T-helper 1 cell treated with Interleukin-12 subunit alpha and Interleukin-12 subunit beta and Interleukin-4 antibody, amounts not matched to agents 30 ng/mL and 1 ng/mL, for 36 hours (primary cell): ENCODE data around the gene DENND1B. TPM values are rescaled to one million over a fixed set of nuclear protein-coding genes. Genes with fewer than 3 reads are reported as not detected.

Experiments used
- intact Hi-C: fragments of 100-400 bp; cut with micrococcal nuclease; formaldehyde crosslinking; loops from one replicate; pipeline ENCODE4 v1.15.1; 2024
- total RNA-seq: library from RNA; stranded (reverse); gene quantifications from 2 replicates; pipeline ENCODE4 v1.2.3, GENCODE V29; 2022

The DENND1B gene
- total RNA-seq, 1 donor from 2014 or later = 27.8 TPM

DNA sequence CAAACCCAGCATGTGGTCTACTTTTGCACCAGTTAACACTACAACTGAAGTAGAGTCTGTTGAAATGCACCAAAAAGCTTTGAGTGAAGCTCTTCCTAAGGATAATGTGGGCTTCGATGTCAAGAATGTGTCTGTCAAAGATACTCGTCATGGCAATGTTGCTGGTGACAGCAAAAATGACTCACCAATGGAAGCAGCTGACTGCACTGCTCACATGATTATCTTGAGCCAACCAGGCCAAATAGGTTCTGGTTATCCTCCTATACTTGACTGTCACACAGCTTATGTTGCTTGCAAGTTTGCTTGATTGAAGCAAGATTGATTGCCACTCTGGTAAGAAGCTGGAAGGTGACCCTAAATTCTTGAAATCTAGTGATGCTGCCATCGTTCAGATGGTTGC, 85.2 kb downstream of the DENND1B start:
- intact Hi-C loops = loop anchor here (10.0 kb wide), 1 partner anchor 175 kb away; no protein-coding TSS in a partner anchor

DNA sequence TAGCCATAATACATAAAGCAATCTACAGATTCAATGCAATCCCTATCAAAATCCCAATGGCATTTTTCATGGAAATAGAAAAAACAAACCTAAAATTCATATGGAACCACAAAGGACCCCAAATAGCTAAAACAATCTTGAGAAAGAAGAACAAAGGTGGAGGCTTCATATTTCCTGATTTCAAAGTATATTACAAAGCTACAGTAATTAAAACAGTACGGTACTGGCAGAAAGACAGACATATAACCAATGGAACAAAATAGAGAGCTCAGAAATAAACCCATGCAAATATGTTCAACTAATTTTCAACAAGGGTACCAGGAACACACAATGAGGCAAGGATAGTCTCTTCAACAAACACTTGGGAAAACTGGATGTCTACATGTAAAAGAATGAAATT, 87.0 kb downstream of the DENND1B start:
- intact Hi-C loops = no loop called here

DNA sequence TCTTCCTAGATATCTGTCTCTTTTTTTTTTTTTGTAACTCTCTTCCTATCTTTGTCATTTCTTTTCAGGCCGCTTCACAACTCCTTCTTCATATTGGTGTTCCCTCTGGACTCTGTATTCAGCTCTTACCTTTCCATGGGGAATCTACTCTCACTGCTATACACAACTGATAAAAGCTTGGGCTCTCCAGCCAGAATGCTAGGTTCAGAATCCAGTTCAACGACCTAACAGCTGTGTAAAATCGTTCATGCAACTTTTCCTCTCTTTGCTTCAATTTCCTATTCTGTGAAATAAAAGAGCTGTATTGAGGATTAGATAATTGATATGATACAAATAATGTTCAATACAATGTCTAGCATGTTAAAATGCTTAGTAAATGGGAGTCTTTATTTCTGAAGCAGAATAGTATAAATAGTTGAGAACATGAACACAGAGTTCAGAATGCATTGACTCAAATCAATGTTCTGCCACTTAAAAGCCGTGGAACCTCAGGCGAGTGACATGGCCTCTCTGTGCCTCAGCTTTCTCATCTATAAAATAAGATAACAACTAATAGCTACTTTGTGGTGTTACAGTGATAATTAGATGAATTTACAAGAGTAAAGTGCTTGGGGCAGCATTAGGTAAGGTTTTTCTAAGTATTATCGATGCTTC, 88.5 kb downstream of the DENND1B start:
- intact Hi-C loops = no loop called here

DNA sequence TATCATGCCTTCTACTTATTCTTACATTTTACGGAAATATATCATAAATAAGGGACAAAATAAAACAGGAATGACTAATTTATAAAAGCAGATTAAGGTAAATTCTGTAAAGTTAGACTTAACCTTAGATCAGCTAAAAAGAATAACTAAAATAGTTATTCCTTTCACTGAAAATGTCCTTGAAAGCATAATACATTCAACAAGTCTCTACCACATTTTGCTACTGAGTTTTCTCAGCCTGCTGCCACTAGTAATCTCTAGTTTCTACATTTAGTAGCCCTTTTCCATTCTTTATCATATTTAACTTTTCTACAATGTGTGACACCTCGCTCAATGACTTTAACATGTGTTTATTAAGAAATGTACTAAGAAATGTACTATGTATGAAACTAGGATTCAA, 89.0 kb downstream of the DENND1B start:
- intact Hi-C loops = no loop called here

DNA sequence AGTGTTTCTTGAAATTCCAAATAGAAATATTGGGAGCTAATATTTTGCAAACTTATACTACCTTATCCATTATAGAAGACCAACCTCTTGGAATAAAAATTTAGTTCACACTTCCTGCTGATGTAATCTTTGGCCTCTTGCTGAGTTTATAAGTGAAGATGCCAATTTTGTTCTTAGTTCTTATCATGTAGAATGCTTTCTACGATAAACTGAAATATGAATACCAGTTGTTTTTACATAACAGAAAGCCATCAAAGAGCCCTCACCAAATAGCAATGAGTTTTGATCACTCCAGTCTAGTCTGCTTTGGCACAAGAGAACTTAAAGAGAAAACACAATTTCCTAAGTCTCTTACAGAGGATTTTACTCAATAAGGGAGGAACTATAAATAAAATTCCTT, 89.5 kb downstream of the DENND1B start:
- intact Hi-C loops = no loop called here

DNA sequence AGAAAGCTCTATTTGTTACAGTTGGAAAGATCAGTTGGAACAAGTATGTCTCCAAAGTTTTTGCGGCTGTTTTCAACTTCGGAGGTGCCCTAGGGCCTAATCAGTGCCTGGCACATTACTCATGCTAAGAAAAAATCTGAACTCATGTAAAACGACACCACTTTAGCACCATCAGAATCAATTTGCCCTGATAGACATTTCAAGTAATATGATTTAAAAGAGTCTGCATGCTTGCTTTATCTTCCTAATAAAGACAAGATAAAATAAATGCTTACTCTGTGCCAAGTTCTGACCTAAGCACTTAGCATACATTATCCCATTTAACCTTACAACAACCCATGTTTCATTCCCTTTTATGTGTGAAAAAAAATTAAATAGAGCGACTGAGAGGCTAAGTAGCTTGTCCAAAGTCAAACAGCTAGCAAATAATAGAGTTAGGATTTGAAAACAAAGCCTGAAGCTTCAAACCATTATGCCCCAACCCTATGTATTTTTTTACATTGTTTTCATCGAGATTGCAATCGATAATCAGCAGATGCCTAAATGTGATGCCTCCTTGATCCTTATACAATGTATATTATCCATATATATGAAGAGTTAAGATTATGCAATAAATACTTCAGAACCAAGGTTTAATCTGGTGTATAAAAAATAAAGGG, 91.3 kb downstream of the DENND1B start:
- intact Hi-C loops = no loop called here

DNA sequence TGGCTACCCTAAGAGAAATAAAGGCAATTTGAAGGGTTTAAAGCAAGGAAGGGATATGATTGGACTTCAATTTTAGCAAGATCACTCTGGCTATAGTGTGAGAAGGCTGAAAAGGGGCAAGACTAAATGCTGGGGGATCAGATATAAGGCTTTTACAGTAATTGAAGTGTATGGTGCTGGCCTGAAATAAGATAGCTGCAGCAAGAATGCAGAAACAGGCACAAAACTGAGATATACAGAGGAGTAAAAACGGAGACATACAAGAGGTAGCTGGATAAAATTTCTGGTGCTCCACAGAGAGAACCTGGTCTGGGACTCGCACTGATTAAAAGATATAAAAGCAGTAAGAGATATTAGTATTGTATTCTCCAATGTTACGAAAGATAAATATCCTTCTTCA, 92.0 kb downstream of the DENND1B start:
- intact Hi-C loops = no loop called here

DNA sequence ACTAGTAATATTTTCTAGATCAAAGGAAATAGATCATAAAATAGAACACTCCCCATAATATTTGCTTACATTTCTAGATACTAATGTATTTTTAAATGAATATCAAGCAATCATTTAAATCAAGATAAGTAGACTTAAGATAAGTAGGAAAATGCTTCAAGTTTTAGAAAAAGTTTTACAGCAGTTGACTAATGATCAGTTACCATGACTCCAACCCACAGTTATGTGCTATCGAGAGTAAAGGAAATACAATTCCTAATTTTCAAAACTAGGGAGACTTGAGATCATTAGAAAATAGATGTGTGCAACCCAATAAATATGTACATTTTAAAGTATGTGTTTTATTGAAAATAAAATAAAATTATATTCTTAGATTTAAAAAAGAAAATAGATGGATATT, 95.0 kb downstream of the DENND1B start:
- intact Hi-C loops = no loop called here

DNA sequence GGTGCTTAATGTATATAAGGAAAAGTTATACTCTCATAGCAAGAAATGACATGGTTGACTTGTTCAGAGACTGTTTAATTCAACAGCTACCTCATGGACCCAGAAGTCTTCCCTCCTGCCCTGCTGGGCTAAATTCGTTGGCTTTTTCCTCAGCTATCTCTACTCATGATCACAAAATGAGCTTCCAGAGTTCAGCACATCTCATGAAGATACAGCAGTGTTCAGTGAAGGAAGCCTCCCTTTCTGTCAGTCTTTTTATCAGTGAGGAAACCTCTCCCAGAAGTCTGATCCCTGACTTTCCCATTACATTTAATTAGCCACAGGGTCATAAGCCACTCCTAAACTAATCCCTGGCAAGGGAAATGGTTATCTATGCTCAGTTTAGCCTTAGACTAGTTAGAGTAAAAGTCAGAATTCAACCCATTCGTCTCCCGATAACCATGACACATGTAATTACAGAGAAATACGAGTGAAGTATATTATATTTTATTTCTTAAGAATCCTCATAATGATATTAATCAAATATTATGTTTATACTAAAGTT, 97.5 kb downstream of the DENND1B start:
- intact Hi-C loops = no loop called here

DNA sequence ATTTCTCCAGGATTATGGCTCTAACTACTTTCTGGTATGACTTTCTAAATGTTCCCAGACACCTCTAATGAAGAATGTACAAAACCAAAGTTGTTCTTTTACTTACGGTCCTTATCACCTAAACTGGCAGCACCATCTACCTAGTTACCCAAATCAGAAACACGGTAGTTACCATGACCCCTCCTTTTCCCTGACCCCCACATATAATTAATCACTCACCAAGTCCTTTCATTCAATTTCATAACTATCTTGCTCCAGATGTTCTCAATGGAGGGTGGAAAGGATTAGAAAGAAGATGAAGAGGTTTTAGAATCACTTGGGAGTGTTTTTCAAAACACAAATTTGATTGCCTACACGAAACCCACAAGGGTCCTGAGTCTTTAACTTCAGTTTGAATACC, 98.0 kb downstream of the DENND1B start:
- intact Hi-C loops = no loop called here

DNA sequence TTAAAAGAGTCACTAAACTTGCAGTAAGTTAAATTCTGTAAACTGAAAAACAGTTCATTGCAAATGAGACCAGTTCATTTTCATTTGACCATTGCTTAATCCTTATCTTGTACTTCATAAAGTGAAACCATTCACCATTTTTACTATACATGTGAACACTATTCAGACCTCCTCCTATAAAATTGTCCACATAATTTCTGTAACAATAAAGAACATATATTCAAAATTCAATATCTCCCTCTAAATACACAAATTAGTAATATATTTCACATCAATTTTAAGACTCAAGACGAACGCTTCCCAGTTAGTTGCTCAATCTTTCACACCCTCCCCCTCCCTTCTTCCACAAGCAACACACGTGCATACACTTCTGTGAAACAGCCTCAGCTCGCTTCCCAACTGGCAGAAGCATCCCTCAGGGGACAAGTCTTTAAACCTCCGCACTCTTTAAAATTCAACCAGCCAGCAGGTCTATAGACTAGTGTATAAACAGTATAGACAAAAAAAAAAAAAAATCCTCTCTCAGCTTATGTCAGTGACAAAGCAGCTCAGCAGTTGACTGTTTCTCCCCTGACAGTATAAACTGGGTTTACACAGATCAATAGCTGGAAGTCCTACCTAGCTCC, 99.6 kb downstream of the DENND1B start:
- intact Hi-C loops = no loop called here

DNA sequence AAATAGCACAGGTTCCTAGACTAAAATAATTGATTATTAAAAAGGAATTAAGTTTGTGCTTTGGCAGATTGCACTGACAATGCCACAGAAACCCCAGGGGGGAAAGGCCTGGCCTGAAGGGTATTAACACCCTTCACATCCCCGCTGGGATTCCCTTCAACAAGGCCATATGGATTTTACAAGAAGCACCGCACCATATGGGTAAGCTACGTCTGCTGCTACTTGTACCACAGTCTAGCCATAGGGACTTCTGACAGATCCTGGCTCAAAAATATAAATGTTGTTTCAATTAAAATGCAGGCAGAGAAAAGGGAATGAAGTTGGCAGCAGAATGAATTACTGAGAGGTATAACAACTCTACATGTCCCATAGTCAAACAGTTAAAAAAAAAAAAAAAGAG, 101.0 kb downstream of the DENND1B start:
- intact Hi-C loops = no loop called here

DNA sequence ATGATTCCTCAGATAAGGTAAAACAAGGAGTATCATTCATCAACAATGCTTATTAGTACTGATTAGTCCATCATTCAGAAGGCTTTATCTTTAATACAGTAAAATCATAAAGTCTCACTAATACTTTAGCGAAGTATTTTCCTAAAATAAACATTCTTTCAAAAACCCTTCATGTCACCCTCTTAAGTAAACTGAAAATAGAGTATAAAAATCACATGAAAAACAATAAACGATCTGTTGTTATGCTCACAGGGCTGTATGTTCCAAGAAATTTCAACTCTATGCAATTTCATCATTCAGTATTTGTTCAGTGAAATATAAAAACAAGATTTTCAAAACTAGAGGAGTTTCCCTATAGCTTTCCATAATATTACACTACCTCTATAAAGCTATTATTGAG, 102.0 kb downstream of the DENND1B start:
- intact Hi-C loops = no loop called here

DNA sequence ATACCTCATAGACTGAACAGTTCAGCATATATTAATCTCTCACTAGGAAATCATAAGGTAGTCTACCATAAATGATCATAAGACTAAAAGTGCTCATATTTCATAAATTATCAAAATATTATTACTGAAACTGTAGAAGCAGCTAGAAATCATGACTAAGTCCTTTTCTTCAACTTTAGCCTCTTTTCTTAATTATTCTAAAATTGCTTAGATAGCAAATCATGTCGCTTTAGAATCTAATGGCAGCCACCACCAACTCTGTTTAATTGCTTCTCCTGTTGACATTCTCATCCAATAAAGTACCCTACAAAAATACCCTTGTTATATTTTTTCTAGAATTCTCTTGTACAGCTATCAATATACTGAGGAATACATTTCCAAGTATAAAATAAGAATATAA, 102.9 kb downstream of the DENND1B start:
- intact Hi-C loops = no loop called here

DNA sequence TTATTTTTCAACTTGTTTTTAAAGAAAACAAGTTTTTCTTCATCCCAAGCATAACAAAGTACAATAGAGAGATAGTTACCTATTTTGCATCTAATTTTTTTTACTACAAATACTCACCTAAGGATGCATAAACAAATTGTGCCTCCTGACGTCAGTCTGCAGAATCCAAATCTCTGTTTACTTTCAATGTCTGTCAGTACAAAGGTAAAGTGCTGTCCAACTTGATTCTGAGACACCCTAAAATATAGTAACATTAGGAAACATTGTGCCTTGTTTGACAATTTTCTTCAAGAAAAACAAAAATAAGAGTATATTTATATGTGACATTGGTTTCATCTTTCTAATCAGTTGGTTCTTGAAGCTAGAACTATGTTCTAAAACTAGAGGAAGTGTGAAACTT, 103.4 kb downstream of the DENND1B start:
- intact Hi-C loops = no loop called here

DNA sequence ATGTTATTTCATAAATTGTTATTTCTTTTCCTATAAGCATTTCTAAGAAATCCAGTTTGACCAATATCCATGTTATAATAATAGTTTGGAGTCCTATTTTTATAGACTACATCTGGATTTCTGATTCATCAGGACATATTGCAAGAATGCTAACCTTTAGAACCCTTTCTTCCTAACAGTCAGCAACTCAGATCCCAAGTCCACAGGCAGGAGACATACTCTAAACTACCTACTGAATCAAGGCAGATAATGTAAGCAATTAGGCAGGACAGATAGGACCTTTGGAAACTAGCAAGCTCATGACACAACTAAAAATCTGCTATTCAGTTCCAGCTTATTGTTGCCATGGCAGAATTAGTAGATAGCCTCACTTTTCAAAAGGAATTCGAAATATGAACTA, 104.1 kb downstream of the DENND1B start:
- intact Hi-C loops = no loop called here

DNA sequence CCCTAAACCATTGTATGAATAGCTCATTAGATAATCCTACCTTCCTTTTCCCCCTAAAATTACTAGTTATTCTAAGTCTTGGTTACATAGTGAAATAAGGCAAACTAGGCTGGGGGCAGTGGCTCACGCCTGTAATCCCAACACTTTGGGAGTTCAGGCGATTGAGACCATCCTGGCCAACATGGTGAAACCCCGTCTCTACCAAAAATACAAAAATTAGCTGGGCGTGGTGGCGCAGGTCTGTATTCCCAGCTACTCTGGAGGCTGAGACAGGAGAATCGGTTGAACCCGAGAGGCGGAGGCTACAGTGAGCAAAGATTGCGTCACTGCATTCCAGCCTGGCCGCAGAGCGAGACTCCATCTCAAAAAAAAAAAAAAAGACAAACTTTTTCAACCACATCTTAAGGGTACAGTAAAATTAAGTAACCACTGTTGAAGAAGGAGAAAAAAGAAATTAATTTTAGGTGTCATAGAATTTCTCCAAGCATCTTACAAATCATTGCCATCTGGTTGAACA, 108.5 kb downstream of the DENND1B start:
- intact Hi-C loops = no loop called here

DNA sequence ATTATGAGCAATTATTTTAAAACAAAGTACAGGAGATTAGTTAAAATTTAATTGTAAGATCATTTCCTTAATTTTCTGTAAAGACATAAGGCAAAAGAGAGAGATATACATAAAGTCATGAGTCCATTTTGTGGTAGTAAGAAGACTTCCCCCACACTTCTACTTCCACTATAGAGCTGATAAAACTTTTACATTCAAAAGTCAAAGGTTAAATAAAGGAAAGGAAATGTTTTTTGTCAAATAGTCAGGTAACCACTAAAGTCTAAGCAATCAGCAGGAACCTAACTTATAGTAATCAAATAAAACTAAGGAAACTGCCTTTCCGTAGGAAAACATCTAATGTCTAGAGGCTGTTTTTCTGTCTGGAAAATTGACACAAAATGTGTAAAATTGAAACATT, 110.9 kb downstream of the DENND1B start:
- intact Hi-C loops = no loop called here

DNA sequence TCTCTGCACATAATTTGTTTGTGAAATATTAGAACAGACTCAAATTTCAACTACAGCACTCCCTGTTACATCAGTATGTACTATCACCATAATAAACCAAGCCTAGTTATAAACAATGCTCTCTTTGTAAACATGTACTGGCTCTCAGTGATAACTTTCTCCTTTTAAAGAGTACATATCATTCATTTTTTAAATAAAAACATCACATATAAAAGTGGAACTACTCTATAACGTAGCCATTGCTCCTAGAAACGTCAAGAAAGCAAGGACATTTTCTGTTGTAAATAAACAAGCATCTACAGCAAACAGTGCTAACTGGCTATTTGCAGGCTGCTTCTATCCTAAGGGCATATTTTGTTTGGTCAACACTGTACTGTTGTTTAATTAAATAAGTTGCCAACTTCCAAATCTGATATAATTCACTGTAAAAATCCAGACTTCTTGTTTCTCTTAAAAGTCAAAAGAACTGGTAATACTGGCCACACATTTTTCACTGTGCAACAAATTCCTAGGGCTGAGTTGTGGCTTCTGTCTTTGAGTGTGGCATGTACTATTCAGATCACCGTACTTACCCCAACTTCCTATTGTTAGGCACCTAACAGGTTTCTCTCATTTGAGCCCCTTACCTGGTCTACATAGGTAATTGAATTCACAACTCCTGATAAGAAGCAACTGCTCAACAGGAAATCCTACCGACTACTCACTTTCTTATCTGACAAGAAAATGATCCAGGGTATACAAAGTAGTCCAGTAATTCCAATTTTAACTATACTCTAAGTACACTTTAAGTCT, 111.9 kb downstream of the DENND1B start:
- intact Hi-C loops = no loop called here

DNA sequence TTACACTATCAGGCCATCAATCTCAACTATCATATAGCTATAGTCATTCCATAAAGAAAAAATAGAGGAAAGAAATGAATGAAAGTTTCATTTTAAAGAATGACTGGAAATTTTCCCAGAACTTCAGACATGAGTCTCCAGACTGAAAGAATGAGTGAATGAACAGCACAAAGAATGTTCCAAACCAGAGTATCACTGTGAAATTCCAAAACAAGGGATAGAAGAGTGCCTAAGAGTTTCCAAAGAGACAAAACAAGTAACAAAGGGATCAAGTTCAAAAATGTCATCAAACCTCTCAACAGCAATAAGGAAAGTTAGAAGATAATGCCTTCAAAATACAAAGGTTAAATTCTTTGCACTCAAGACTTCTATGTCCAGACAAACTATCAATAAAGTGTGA, 114.9 kb downstream of the DENND1B start:
- intact Hi-C loops = no loop called here

DNA sequence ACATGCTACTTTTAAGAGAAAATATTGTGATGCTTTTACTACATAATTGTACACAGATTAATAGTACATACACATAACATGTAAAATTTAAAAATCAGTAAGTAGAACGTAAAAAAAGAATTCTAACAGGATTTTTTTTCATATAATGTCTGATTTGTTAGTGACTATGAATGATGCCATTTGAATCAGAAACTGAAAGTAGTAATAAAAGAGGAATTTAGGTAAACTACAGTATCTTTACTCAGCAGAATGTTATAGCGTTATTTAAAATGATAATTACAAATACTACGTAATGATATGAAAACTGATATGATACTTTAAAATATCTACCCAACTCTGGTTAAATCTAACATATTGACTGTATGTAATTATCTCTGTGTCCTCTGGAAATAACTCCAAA, 116.1 kb downstream of the DENND1B start:
- intact Hi-C loops = no loop called here

DNA sequence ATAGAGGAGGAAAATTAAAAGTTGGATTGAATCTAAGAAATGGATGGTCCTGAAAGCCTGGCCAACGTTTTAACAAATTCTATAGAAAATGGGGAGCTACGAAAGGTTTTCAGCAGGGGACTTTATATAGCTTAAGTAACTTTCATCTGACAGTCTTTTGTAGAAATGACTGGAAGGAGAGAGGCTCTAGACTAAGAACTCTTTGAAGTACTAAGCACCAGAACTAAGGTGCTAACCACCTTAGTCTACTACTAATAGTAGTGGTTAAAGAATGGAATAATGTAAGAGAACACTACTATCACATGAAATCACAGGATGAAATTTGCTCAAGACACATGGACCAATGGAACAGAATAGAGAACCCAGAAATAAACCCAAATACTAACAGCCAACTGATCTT, 126.1 kb downstream of the DENND1B start:
- intact Hi-C loops = no loop called here
